GM10847 (cell line): ENCODE data around the gene DDX6.

Experiments
- POLR2A ChIP-seq: IDR thresholded peaks from 2 replicates; pipeline ENCODE4 v1.6.1; 2011; ENCODE audit not compliant: insufficient read length; ENCODE audit errors: extremely low read depth

The DDX6 gene

DNA sequence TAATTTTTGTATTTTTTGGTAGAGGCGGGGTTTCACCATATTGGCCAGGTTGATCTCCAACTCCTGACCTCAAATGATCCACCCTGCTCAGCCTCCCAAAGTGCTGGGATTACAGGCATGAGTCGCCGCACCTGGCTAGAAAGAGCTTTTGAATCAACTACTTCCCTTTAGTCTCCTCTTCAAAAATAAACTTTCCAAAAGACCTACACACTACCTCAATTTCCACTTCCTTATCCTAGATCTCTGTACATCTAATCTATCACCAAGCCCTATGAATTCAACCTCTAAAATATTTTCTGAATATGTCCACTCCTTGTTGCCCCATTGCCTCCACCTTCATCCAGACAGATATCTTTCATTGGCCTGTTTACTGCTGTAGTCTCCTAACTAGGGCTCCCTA is 13.1 kb upstream of the DDX6 start:
- TF ChIP-seq POLR2A: no peak

DNA sequence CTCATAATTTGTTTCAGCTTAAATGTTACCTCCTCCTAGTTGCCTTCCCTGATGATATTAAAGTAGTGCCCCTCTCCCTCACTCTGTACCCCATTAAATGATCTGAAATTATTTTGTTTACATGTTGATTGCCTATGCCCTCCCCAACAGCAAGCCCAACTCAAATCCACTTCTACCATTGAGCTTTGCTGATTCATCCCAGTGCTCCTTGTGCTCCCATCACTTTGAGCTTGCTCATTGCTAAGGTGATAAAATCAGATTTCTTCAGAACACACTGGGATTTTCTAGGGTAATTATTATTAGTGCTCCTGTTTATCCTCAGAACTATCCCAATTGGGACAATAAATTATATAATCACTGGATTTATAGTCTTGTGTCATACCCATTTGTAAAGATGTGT is 8.4 kb upstream of the DDX6 start:
- no peak for TF ChIP-seq POLR2A

DNA sequence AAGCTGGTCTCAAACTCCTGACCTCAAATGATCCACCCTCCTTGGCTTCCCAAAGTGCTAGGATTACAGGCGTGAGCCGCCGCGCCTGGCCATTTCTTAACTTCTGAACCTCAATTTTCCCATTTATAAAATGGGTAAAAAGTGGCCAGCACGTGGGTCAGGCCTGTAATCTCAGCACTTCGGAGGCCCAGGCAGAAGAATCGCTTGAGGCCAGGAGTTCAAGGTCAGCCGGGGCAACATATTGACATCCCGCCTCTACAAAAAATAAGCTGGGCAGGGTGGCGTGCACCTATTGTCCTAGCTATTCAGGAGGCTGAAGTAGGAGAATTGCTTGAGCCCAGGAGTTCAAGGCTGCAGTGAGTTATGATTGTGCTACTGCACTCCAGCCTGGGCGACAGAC is 6.5 kb upstream of the DDX6 start:
- TF ChIP-seq POLR2A: no peak

DNA sequence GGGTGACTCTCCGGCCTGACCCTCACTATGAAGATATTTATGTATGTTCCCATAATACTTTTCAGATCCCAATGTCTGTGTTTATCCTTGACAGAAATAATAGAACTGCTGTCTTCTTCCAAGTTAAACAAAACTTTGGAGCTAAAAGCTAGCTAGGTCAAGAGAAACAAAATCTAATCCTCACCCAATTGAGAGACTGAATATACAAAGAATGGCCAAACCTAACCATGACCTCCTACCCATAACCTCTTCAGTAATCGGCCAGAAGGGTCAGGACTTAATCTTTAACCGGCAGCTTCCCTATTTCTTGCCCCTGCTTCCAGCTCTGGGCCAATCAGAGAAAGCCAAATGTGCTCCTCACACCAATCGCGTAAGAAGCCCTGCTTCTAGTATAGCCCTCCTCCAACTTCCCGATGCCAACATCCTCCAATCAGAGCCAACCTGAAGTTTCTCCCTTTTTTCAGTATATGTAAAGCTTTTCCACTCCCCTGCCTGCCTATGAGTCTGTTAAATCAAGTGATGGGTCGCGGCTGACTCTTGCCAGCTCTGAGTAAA is 1.7 kb upstream of the DDX6 start:
- peak; percentile 60 for TF ChIP-seq POLR2A

DNA sequence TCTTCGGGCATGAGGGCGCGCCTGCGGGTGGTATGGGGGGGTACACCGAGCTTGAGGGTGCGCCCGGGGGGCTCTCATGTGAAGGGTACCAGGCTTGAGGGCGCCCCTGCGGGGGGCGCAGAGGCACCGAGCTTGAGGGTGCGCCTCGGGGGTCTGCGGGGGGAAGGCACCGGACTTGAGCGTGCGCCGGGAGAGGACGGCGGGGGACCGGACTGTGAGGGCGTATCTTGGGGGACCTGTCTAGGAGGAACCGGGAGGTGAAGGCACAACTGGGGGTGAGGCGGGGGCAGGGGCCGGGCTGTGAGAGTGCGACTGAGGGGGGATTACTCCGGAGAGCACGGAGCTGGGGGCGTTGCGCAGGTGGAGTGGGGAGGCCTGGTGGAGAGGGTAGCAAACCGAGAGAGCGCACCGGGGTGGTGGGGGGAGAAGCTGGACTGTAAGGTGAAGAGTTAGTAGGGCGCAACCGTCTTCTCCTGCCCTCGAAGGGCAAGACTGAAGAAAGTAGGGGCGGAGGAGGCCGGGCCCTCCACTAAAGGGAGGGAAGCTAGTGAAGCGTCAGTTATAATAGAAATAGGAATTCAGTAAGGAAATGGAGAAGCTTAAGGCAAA is 1.1 kb upstream of the DDX6 start:
- no peak for TF ChIP-seq POLR2A

DNA sequence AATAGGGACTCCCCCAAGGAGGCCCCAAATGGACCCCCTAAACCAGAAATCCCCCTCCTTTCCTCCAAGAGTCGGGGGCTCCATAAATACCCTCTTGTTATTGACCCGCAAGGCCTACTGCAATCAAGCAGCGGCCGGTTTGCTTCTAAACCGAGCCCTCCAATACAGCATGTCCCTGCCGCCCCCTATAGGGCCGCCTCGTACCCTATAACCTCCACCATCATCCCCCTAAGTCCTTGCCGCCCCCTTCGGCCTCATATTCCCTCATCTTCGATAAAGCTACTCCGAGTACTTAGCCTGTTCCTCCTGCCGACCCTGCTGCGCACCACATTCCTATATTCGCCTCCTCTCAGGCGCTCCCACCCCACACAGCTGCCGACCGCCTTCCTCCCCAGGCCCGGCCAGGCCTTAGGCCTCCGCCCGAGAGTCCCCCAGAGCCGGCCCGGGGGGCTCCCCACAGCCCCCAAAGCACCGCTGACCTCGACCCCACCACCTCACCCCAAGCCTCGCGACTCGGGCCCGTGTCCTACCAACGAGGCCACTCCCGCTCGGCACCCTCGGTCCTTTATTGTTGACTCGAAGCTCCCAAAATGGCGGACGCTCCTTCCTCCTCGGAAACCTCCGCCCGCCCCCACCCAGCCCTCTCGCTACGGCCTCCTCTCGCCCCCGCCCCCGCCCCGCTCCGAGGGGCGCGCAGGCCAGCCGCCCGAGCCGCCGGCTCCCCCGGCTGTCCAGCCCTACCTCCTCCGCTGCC is 430 bp downstream of the DDX6 start:
- TF ChIP-seq POLR2A: no peak

DNA sequence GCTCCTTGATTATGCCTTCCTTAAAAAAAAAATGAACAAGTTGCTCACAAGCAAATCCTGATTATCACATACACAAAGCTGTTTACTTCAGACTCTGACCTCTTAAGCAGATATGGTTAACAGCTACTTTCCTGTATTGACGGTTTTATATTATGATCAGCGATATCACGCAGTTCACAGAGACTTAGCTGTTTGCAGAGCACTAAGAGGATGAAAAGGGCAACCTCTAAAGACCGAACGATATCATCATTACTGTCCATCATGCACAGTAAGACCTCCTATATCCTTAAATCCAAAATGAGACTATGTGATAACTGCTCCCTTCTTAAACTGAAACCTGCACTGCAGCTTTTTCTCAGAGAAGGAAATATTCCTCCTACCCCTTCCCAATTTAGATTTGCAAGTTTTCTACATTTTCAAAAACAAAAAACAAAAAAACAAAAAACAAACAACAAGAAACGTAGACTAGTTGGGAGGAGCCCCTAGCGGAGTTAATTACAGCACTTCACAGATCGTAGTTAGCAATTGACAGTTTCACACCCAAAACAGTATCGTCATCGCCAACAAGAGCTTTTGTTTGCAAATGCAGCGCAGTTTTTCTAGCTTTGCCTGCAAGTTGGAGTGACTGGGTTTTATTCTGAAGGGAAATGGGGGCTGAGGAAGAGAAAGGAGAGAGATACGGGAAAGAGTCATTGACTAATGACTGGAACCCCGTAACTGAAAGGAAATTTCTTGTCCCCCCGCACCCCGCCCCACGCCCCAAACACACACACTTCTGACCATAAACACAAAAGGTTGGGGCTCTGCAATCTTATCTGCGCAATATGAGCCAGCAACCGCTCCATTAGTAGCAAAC is 1.2 kb downstream of the DDX6 start:
- no peak for TF ChIP-seq POLR2A

DNA sequence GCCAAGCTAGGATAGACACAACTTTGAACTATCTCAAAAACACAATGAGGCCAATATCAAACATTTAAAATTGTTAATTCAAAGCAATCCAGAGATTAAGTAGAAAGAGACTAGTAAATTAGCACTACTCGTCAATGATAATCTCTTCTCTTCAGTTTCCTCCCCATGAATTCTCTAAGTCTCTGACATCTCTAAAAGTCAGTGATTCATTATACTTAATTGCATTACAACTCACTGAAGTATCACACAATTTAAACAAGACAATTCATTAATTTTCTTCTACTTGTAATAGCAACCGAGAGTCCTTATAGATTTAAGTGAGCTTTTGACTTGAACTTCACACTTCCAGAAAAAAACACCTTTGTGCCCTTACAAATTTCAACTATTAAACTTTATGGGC is 4.3 kb downstream of the DDX6 start:
- no peak for TF ChIP-seq POLR2A

DNA sequence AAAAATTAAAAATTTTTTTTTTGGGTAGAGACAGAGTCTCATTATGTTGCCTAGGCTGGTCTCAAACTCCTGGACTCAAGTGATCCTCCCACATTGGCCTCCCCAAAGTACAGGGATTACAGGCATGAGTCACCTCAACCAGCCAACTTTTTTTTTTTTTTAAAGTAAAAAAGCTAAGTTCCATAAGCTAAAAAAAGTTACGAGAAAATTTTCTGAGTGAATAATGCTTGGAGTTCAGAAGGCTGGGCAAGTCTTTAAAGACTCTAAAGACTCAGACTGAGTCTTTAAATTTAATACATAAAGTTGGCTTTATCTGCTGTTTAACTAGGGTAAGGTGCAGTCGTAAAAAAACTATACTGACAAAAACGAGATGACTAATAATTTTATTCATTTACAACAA is 5.6 kb downstream of the DDX6 start:
- TF ChIP-seq POLR2A: no peak

DNA sequence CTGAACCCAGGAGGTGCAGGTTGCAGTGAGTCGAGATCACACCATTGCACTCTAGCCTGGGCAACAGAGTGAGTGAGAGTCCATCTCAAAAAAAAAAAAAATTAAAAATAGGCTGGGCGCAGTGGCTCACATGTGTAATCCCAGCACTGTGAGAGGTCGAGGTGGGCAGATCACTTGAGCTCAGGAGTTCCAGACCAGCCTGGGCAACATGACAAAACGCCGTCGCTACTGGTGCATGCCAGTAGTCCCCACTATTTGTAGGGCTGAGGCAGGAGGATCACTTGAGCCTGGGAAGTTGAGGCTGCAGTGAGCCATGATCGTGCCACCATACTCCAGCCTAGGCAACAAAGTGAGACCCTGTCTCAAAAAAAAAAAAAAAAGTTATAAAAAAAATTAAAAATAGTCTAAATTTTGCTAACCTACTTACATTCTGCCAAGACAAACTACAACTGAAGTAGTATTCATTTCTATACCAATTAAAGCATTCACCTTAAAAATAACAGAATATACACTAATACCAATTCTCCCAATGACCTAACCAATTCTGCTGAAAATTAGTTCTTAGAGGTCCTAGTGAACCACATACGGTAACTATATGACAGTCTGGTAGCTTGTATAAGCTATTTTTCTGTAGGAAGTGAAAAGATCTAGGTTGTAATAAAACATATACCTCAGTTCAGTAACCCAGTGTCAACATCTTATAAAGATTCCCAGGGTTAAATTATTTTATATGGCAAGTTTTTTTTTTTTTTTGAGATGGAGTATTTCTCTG is 7.1 kb downstream of the DDX6 start:
- no peak for TF ChIP-seq POLR2A

DNA sequence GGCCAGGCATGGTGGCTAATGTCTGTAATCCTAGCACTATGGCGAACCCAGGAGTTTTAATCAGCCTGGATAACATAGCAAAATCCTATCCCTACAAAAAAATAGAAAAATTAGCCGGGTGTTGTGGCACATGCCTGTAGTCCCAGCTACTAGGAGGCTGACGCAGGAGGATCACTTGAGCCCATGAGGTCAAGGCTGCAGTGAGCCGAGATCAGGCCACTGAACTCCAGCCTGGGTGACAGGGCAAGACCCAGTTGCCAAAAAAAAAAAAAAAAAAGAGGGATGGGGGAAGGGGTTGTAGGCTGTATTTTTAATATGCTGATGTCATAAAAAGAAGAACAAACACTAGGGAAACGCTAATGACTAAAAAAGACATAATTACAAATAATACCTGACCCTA is 12.1 kb downstream of the DDX6 start:
- TF ChIP-seq POLR2A: no peak

DNA sequence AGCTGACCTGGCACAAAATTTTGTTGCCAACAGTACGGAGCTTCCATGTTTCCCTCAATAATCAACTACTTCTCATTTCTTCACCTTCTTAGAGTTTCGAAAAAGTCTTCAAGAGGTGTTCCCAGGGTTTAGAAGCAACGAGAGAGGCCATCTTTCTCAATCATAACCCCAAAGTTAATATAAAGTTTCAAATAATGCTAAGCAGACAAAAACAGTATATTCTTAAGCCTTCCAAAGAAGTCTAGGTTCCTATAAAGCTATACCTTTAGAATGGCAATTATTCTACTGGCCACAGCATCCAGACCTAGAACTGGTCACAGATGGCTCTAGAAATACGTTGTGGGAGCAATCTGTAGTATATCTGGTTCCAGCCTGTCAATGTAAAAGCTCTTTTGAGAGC is 16.9 kb downstream of the DDX6 start:
- TF ChIP-seq POLR2A: no peak

DNA sequence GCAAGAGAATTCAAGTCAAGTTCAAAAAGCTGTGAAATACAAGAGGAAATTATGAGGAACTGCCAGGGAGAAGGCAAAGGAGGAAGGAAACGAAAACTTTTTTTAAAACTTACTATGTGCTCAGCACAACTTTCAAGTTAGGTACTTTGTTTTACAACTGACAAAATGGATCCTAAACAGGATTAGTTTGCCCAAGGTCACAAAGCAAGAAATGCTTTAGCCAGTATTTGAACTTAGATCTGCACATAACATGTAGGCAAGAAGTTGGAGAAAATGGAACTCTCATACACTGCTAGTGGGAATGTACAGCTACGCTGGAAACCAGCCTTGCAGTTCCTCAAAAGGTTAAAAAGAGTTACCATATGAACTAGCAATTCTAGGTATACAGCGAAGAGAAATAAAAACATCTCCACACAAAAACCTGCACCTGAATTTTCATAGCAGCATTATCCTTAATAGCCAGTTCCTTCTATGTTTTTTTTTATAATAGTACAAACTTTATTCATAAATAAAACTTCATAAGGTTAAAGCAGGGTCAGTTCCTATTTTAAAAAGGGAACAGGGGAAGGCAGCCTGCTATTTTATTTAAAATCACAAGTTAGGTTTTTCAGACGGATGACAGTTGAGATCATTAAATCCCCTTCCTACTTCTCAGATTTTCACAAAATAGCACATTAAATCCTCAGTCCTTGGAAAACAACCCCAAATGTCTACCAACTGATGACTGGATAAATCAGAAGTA is 19.2 kb downstream of the DDX6 start:
- TF ChIP-seq POLR2A: no peak

DNA sequence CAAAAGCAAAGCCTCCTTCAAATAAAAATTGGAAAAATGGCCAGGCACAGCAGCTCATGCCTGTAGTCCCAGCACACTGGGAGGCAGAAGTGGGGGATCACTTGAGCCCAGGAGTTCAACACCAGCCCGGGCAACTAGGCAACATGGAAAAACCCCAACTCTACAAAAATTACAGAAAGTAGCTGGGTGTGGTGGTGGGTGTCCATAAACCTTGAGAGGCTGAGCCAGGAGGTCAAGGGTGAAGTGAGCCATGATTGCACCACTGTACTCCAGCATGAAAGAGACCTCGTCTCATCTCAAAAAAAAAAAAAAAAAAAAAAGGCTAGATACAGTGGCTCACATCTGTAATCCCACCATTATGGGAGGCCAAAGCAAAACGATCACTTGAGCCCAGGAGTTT is 22.3 kb downstream of the DDX6 start:
- no peak for TF ChIP-seq POLR2A
